Testis (tissue), 2 donors: ENCODE data around the gene UNC5CL.

Experiments used
- POLR2A ChIP-seq: fragments of 450-650 bp; IDR thresholded peaks from one replicate; pipeline ENCODE4 v1.6.1; 2017; ENCODE audit warnings: antibody characterized with exemption, mild to moderate bottlenecking, moderate library complexity
- TF ChIP-seq, protein P1 (sequence below), 3 experiments: fragments of 450-650 bp in 2 of 3; fragments of 200-600 bp in 1 of 3; sonication (generic) in 1 of 3; IDR thresholded peaks; one replicate each; pipeline ENCODE4 v1.5.1; 2016 to 2019; ENCODE audit warnings: antibody characterized with exemption in 3 of 3, mild to moderate bottlenecking in 2 of 3, moderate library complexity in 1 of 3

- no peak for TF ChIP-seq POLR2A
- TF ChIP-seq, protein P1, sequence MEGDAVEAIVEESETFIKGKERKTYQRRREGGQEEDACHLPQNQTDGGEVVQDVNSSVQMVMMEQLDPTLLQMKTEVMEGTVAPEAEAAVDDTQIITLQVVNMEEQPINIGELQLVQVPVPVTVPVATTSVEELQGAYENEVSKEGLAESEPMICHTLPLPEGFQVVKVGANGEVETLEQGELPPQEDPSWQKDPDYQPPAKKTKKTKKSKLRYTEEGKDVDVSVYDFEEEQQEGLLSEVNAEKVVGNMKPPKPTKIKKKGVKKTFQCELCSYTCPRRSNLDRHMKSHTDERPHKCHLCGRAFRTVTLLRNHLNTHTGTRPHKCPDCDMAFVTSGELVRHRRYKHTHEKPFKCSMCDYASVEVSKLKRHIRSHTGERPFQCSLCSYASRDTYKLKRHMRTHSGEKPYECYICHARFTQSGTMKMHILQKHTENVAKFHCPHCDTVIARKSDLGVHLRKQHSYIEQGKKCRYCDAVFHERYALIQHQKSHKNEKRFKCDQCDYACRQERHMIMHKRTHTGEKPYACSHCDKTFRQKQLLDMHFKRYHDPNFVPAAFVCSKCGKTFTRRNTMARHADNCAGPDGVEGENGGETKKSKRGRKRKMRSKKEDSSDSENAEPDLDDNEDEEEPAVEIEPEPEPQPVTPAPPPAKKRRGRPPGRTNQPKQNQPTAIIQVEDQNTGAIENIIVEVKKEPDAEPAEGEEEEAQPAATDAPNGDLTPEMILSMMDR (IDR thresholded peaks at IDR 0.05): no peak
These were observed 49.5 kb downstream of the UNC5CL start for GRCh38 chr6:40989204-40990169.
